Transverse colon (tissue), 4 donors: Measurements from ENCODE around the gene PPFIA3. TPM values are rescaled to one million over a fixed set of nuclear protein-coding genes. Genes with fewer than 3 reads are reported as not detected.
A peak's percentile ranks its signal among the peaks of the same experiment; 100 is the strongest.

Experiments used
- DNase-seq: peaks from one replicate; pipeline ENCODE4 v3.0.0-alpha.2; 2019
- H3K27ac ChIP-seq, 4 donors: fragments of 200-600 bp; sonication (generic); 2 replicates each; pipeline ENCODE4 v1.5.1; 2016 to 2018; ENCODE audit warnings: inconsistent platforms in 4 of 4
- H3K27me3 ChIP-seq: fragments of 200-600 bp; sonication (generic); 2 replicates; pipeline ENCODE4 v1.5.1; 2017; ENCODE audit warnings: inconsistent platforms
- H3K36me3 ChIP-seq, 4 donors: fragments of 200-600 bp; sonication (generic); 2 replicates each; pipeline ENCODE4 v1.5.1; 2017 to 2019; ENCODE audit warnings: inconsistent platforms in 4 of 4
- H3K4me1 ChIP-seq, 4 donors: fragments of 200-600 bp; sonication (generic); 2 replicates each; pipeline ENCODE4 v1.5.1; 2017 to 2020; ENCODE audit warnings: inconsistent platforms in 4 of 4
- H3K4me3 ChIP-seq, 4 donors: fragments of 200-600 bp; sonication (generic); 1 replicate in 1 of 4; 2 replicates in 3 of 4; pipeline versions ENCODE4 v1.5.1 to v1.6.1; 2017 to 2019; ENCODE audit warnings: inconsistent platforms in 4 of 4
- H3K9me3 ChIP-seq, 2 donors: fragments of 200-600 bp; sonication (generic); 2 replicates each; pipeline ENCODE4 v1.5.1; 2017 to 2019; ENCODE audit warnings: inconsistent platforms in 2 of 2
- EP300 ChIP-seq: sonication (generic); formaldehyde crosslinking; IDR thresholded peaks from one replicate; pipeline ENCODE4 v1.6.1; 2017; ENCODE audit warnings: antibody characterized with exemption, low read depth
- POLR2A ChIP-seq: fragments of 450-650 bp; IDR thresholded peaks from one replicate; pipeline ENCODE4 v1.6.1; 2016; ENCODE audit warnings: antibody characterized with exemption, mild to moderate bottlenecking, moderate library complexity
- POLR2AphosphoS5 ChIP-seq, 3 donors: sonication (generic); formaldehyde crosslinking; IDR thresholded peaks; one replicate each; pipeline ENCODE4 v1.6.1; 2016; ENCODE audit warnings: antibody characterized with exemption in 3 of 3
- WGBS, 2 donors: methylation state at CpG; one replicate each; pipeline ENCODE4 v1.1.5; 2018; ENCODE audit warnings: low coverage in 1 of 2; 5-methylcytosine and 5-hydroxymethylcytosine counted together
- in situ Hi-C, 4 donors: fragments of 200-750 bp; cut with MboI; loops; one replicate each; pipeline versions ENCODE4 v1.15.0 to v1.15.1; 2017; ENCODE audit warnings: low sequenced_read_pairs in 3 of 4, low pct_ligation_motif_present in 1 of 4, low pct_unique_long_range_greater_than_20kb in 1 of 4
- intact Hi-C: fragments of 100-400 bp; cut with DNase I; formaldehyde crosslinking; loops from one replicate; pipeline ENCODE4 v1.15.1; 2023; ENCODE audit warnings: low total_unique reads
- total RNA-seq, 4 donors: library from RNA; depleted of rRNA; stranded (reverse); fragments of >200 nt; gene quantifications; one replicate each; pipeline ENCODE4 v1.1.0, GENCODE V29; 2016
- TF ChIP-seq, protein P1 (sequence below), 5 experiments: fragments of 200-600 bp in 3 of 5; fragments of 450-650 bp in 2 of 5; sonication (generic) in 3 of 5; IDR thresholded peaks; 1 replicate in 2 of 5; 2 replicates in 3 of 5; pipeline ENCODE4 v1.5.1; 2016 to 2017; ENCODE audit warnings: antibody characterized with exemption in 5 of 5, inconsistent platforms in 3 of 5, mild to moderate bottlenecking in 2 of 5, moderate library complexity in 1 of 5

The PPFIA3 gene
- total RNA-seq, 4 donors from 2014 or later: 18.6 to 106 (median 19.9) TPM

DNA sequence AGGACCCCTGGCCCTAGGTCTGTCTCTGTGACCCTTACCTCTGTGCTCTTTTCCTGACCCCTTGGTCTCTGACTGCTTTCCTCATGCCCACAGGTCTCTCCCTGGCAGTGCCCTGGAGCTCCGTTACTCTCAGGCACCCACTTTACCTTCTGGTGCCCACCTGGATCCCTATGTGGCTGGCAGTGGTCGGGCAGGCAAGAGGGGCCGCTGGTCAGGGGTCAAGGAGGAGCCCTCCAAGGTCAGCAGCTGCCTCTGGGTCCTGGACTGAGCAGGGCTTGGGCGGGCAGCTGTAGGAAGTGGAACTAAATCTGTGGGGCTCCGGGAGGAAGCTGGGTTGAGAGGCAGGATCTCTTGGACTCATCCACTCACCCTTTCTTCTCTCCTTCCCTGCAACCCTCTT, 16.3 kb downstream of the PPFIA3 start:
- no peak for DNase-seq
- WGBS, 2 donors: 78% methylated on average over 5 of the region's 5 CpGs; no CpG with 5 or more reads in 1 of the 2 donors
- Histone ChIP-seq H3K36me3 (no peaks in the 10 kb centered on the region), H3K27me3 (no peaks in the 10 kb centered on the region), H3K4me3 (no peak overlapping the region), H3K27ac (peak overlapping the region; percentile 20 to 61 (median 44)), H3K4me1 (peaks cover 0 to 31% (median 20%) of the 10 kb centered on the region in 4 donors), H3K9me3 (no peaks in the 10 kb centered on the region)
- TF ChIP-seq, protein P1, sequence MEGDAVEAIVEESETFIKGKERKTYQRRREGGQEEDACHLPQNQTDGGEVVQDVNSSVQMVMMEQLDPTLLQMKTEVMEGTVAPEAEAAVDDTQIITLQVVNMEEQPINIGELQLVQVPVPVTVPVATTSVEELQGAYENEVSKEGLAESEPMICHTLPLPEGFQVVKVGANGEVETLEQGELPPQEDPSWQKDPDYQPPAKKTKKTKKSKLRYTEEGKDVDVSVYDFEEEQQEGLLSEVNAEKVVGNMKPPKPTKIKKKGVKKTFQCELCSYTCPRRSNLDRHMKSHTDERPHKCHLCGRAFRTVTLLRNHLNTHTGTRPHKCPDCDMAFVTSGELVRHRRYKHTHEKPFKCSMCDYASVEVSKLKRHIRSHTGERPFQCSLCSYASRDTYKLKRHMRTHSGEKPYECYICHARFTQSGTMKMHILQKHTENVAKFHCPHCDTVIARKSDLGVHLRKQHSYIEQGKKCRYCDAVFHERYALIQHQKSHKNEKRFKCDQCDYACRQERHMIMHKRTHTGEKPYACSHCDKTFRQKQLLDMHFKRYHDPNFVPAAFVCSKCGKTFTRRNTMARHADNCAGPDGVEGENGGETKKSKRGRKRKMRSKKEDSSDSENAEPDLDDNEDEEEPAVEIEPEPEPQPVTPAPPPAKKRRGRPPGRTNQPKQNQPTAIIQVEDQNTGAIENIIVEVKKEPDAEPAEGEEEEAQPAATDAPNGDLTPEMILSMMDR (IDR thresholded peaks at IDR 0.05): no peak
- TF ChIP-seq POLR2A: no peak
- no peak for TF ChIP-seq EP300
- no peak for TF ChIP-seq POLR2AphosphoS5 (IDR thresholded peaks at IDR 0.05)
- intact Hi-C loops (no loop called here), in situ Hi-C loops (no loop called here)

DNA sequence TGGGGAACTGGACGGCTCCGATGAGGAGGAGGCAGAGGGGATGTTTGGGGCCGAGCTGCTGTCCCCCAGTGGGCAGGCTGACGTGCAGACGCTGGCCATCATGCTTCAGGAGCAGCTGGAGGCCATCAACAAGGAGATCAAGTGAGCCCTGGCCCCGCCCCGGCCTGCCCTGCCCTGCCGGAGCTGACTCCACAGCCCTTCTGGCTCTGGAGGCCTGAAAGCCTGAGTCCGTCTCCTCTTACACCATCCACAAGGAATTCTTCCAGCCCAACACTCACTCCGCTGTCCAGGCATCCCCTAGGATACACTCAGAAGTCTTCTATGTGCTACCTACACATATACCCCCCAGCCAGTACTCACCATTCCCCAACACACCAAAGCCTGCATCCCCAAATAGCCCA, 17.4 kb downstream of the PPFIA3 start:
- H3K27ac ChIP-seq: peak overlapping the region; percentile 48 to 62 (median 60)
- 68% methylated on average over 10 of the region's 10 CpGs; no CpG with 5 or more reads in 1 of the 2 donors for WGBS, 2 donors
- in situ Hi-C loops: no loop called here
- intact Hi-C loops: no loop called here
- H3K4me3 ChIP-seq: no peak overlapping the region
- H3K4me1 ChIP-seq: peaks cover 0 to 31% (median 20%) of the 10 kb centered on the region in 4 donors
- peak; percentile 54 for DNase-seq
- no peaks in the 10 kb centered on the region for H3K9me3 ChIP-seq
- no peaks in the 10 kb centered on the region for H3K27me3 ChIP-seq
- TF ChIP-seq, protein P1 (IDR thresholded peaks at IDR 0.05): no peak
- peak in 1 of 3 donors; percentile 49 for TF ChIP-seq POLR2AphosphoS5 (IDR thresholded peaks at IDR 0.05)
- H3K36me3 ChIP-seq: no peaks in the 10 kb centered on the region

DNA sequence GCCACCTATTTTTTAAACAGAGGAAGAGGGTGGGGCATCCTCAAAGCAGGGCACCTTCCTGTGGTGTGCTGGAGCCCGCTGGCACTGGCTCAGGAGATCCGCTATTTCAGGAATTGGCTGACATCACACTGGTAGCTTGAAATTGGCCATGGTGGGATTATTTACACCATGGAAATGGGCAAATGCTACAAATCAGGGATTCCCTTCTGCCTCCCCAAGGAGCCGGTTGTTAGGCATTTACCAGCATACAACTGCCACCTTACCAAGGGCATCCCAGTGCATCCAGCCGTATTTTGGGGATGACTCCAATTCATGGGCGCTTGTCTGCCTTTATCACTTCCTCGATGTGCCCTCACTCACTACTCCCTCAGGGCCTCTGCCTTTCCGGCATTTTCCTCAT, 21.6 kb downstream of the PPFIA3 start:
- H3K27me3 ChIP-seq: no peaks in the 10 kb centered on the region
- in situ Hi-C loops (loop anchor here in 2 of 4 donors (10.0 kb wide), 1 partner anchor 46 kb away; no protein-coding TSS in a partner anchor), intact Hi-C loops (no loop called here)
- H3K27ac ChIP-seq: no peak overlapping the region
- no peak for TF ChIP-seq EP300
- TF ChIP-seq, protein P1 (IDR thresholded peaks at IDR 0.05): no peak
- TF ChIP-seq POLR2A: no peak
- TF ChIP-seq POLR2AphosphoS5 (IDR thresholded peaks at IDR 0.05): no peak
- H3K9me3 ChIP-seq: no peaks in the 10 kb centered on the region
- DNase-seq: no peak
- no peak overlapping the region for H3K4me3 ChIP-seq
- no peaks in the 10 kb centered on the region for H3K36me3 ChIP-seq
- peaks cover 4 to 27% (median 16%) of the 10 kb centered on the region in 4 donors for H3K4me1 ChIP-seq
- 91 to 94% methylated on average over 3 to 7 of the region's 7 CpGs for WGBS, 2 donors

DNA sequence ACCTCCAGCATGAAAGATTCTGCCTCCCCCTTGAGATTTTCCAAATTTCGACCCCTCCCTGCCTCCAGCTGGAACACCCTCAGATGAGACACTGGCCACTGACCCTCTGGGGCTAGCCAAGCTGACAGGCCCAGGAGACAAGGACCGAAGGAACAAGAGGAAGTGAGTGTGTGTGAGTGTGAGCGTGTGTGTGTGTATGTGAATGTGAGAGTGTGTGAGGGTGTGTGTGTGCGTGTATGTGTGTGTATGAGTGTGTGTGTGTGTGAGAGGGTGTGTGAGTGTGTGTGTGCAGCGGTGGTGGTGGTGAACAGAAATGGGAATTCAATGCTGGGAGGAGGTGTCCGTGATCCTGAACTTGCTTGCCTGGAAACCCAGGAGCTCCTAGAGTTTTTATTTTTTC, 22.0 kb downstream of the PPFIA3 start:
- no peak for DNase-seq
- Histone ChIP-seq H3K9me3 (no peaks in the 10 kb centered on the region), H3K27ac (no peak overlapping the region), H3K4me1 (peaks cover 8 to 27% (median 19%) of the 10 kb centered on the region in 4 donors), H3K27me3 (no peaks in the 10 kb centered on the region), H3K4me3 (no peak overlapping the region), H3K36me3 (no peaks in the 10 kb centered on the region)
- 87 to 94% methylated on average over 6 of the region's 6 CpGs for WGBS, 2 donors
- TF ChIP-seq EP300: no peak
- TF ChIP-seq POLR2A: no peak
- TF ChIP-seq, protein P1 (IDR thresholded peaks at IDR 0.05): no peak
- TF ChIP-seq POLR2AphosphoS5 (IDR thresholded peaks at IDR 0.05): no peak
- in situ Hi-C loops: loop anchor here in 2 of 4 donors (10.0 kb wide), 1 partner anchor 47 kb away; no protein-coding TSS in a partner anchor
- intact Hi-C loops: no loop called here
